ENCODE measurements around the gene SPOCK3.

SPOCK3 gene

DNA sequence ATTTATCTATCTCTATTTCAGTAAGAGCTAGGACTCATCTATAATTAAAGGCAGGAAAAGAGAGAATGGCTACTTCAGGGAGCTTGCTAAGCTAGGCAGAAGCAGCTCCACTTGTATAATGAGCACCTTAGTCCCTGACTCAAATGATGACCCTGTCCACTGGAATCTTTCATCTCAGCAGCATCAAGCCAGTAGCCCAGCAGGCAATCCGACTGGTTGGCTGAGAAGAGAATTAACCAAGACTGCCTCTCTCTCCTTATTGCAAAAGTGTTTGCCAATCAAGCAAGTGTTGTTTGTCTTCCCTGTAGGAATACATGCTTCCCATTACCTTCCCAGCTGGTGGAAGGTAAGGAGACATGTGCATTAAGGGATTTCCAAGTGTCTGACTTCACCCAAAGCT is 3.9 kb upstream of the SPOCK3 start:
- Histone ChIP-seq H3F3A (ENCODE audit: insufficient read depth, low read length) (no peaks in the 10 kb centered on the region), H3K27me3 (ENCODE audit: insufficient read depth, low read length) (no peaks in the 10 kb centered on the region), H3K9me3 (ENCODE audit: low read length) (no peaks in the 10 kb centered on the region), H2AFZ (ENCODE audit: low read length) (no peak overlapping the region), H3K79me2 (ENCODE audit: insufficient read depth, low read length) (no peaks in the 10 kb centered on the region), H3K27ac (ENCODE audit: low read depth, low read length, poor library complexity, severe bottlenecking) (no peak overlapping the region), H4K20me1 (ENCODE audit: insufficient read depth, low read length) (no peaks in the 10 kb centered on the region), H3K9ac (ENCODE audit: low read length) (no peak overlapping the region), H3K36me3 (ENCODE audit: insufficient read depth, low read length) (no peaks in the 10 kb centered on the region), H3K9me2 (ENCODE audit: low read depth, low read length) (no peaks in the 10 kb centered on the region), H3K4me1 (ENCODE audit: insufficient read depth, low read length, severe bottlenecking) (no peaks in the 10 kb centered on the region), H3K4me2 (ENCODE audit: low read length) (no peak overlapping the region), H3K4me3 (ENCODE audit: low read depth, low read length, poor library complexity, severe bottlenecking) (no peak overlapping the region)
- TF ChIP-seq EZH2 (IDR thresholded peaks at IDR 0.05; ENCODE audit: borderline replicate concordance, low read length): no peak
- TF ChIP-seq, protein P1, sequence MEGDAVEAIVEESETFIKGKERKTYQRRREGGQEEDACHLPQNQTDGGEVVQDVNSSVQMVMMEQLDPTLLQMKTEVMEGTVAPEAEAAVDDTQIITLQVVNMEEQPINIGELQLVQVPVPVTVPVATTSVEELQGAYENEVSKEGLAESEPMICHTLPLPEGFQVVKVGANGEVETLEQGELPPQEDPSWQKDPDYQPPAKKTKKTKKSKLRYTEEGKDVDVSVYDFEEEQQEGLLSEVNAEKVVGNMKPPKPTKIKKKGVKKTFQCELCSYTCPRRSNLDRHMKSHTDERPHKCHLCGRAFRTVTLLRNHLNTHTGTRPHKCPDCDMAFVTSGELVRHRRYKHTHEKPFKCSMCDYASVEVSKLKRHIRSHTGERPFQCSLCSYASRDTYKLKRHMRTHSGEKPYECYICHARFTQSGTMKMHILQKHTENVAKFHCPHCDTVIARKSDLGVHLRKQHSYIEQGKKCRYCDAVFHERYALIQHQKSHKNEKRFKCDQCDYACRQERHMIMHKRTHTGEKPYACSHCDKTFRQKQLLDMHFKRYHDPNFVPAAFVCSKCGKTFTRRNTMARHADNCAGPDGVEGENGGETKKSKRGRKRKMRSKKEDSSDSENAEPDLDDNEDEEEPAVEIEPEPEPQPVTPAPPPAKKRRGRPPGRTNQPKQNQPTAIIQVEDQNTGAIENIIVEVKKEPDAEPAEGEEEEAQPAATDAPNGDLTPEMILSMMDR (IDR thresholded peaks at IDR 0.05; ENCODE audit: low read length): no peak

DNA sequence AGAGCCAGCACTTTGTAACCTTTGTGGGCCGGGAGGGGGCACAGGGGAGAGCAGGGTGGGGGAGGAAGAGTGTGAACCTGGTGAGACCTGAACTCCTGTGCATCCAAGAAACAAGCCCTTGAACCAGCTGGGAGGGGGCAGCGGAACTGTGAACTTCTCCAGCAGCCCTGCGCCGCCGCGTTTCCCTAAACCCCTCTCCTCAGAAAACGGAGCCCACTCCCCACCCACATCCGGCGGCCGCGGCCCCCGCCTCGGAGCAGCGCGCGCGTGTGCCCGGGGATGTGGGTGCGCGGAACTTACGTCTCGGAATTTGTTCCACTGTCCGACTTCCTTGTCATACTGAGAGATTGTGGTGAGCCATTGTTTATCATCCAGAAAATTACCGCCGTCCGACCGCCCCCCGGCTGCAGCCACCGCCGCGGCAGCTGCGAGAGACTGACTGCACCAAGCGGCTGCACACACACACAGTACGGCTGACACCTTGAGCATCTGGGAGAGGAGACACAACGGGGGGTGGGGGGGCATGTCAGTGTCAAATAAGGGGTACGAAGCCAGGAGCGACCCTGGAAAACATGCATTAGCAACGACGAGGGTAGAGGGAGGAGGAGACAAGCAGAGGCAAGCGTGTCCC is 494 bp downstream of the SPOCK3 start:
- Histone ChIP-seq H3K9me2 (ENCODE audit: low read depth, low read length) (no peaks in the 10 kb centered on the region), H3K4me1 (ENCODE audit: insufficient read depth, low read length, severe bottlenecking) (no peaks in the 10 kb centered on the region), H4K20me1 (ENCODE audit: insufficient read depth, low read length) (no peaks in the 10 kb centered on the region), H3F3A (ENCODE audit: insufficient read depth, low read length) (no peaks in the 10 kb centered on the region), H2AFZ (ENCODE audit: low read length) (no peak overlapping the region), H3K36me3 (ENCODE audit: insufficient read depth, low read length) (no peaks in the 10 kb centered on the region), H3K9ac (ENCODE audit: low read length) (no peak overlapping the region), H3K79me2 (ENCODE audit: insufficient read depth, low read length) (no peaks in the 10 kb centered on the region), H3K9me3 (ENCODE audit: low read length) (no peaks in the 10 kb centered on the region), H3K4me3 (ENCODE audit: low read depth, low read length, poor library complexity, severe bottlenecking) (no peak overlapping the region), H3K27me3 (ENCODE audit: insufficient read depth, low read length) (no peaks in the 10 kb centered on the region), H3K27ac (ENCODE audit: low read depth, low read length, poor library complexity, severe bottlenecking) (no peak overlapping the region), H3K4me2 (ENCODE audit: low read length) (no peak overlapping the region)
- TF ChIP-seq, protein P1 (IDR thresholded peaks at IDR 0.05; ENCODE audit: low read length): no peak
- TF ChIP-seq EZH2 (IDR thresholded peaks at IDR 0.05; ENCODE audit: borderline replicate concordance, low read length): no peak

DNA sequence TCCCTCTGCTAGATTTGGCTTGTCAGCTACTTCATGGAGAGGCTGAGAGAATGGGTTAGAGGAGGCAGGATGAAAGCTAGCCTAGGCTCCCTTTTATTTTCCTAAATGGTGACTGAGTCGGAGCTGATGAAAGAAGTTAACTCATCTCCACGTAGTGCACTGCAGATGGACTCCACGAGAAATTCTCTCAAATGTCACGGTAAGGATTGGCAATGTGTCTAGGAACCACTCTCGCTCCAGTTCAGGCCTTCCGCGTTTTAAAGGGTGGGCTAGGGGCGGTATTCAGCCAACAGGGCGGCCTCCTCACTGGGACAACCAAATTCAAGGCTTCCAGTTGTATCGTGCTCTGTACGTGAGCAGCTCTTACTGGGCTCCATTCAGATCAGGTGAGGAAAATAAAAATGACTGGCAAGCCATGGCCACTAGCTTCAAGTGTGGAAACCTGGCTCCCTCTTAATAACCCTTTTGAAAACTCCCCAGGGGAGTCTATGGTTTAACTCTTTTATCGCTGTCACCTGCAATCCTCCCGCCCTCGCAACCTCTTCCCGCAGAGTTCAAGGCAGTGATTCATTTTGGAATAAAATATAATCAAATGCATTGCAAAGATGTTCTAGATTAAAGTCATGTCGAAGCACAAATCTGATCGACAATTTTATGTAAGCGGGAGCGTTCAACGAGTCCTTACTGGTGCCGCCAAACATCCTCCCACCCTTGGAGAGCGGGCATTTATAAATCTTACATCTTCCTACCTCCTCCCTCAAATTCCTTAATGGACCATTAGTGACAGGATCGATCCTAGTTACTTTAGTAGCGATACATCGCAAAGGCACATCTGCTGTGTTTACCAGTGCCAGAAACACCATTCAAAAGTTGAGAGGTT is 1.2 kb downstream of the SPOCK3 start:
- H4K20me1 ChIP-seq (ENCODE audit: insufficient read depth, low read length): no peaks in the 10 kb centered on the region

More for the DNA sequence above, 1.2 kb downstream of the SPOCK3 start:
- Histone ChIP-seq H3K9ac (ENCODE audit: low read length) (no peak overlapping the region), H3K79me2 (ENCODE audit: insufficient read depth, low read length) (no peaks in the 10 kb centered on the region), H2AFZ (ENCODE audit: low read length) (no peak overlapping the region), H3K4me2 (ENCODE audit: low read length) (no peak overlapping the region), H3F3A (ENCODE audit: insufficient read depth, low read length) (no peaks in the 10 kb centered on the region), H3K9me2 (ENCODE audit: low read depth, low read length) (no peaks in the 10 kb centered on the region), H3K4me1 (ENCODE audit: insufficient read depth, low read length, severe bottlenecking) (no peaks in the 10 kb centered on the region), H3K27me3 (ENCODE audit: insufficient read depth, low read length) (no peaks in the 10 kb centered on the region), H3K9me3 (ENCODE audit: low read length) (no peaks in the 10 kb centered on the region), H3K36me3 (ENCODE audit: insufficient read depth, low read length) (no peaks in the 10 kb centered on the region), H3K4me3 (ENCODE audit: low read depth, low read length, poor library complexity, severe bottlenecking) (no peak overlapping the region), H3K27ac (ENCODE audit: low read depth, low read length, poor library complexity, severe bottlenecking) (no peak overlapping the region)
- no peak for TF ChIP-seq EZH2 (IDR thresholded peaks at IDR 0.05; ENCODE audit: borderline replicate concordance, low read length)
- TF ChIP-seq, protein P1 (IDR thresholded peaks at IDR 0.05; ENCODE audit: low read length): no peak

Measured in OCI-LY1 (cell line).